AG04449 (cell line): ENCODE results near the gene KSR1.
"Not testable (repeated sequence)": the region's sequence is repeated elsewhere in the genome, so short reads cannot be mapped to it uniquely, and the experiment has no call there.

Source experiments
- CTCF ChIA-PET: fragments of 350-600 bp; formaldehyde crosslinking; extraction: SDS; loops from one replicate; lab custom pipeline; 2021; ENCODE audit warnings: antibody characterized with exemption; lab: Yijun Ruan, JAX
- POLR2A ChIA-PET: fragments of 400-600, 350-600 bp; formaldehyde crosslinking; extraction: SDS; loops from one replicate; lab custom pipeline; 2020; ENCODE audit warnings: antibody characterized with exemption, inconsistent platforms; lab: Yijun Ruan, JAX
- DNase-seq: peaks from one replicate; pipeline ENCODE4 v3.0.0-alpha.2; 2010; ENCODE audit warnings: low read depth, low spot score
- H3K4me3 ChIP-seq: 2 replicates; pipeline ENCODE4 v1.5.1; 2011; ENCODE audit warnings: low read depth, mild to moderate bottlenecking, control low read depth, low read length
- TF ChIP-seq, protein P1 (sequence below): IDR thresholded peaks from one replicate; pipeline ENCODE4 v1.5.1; 2011; ENCODE audit warnings: mild to moderate bottlenecking, moderate library complexity, low read length, control low read depth, inconsistent platforms; ENCODE audit not compliant: insufficient read depth; ENCODE audit errors: missing control alignments

KSR1 gene

DNA sequence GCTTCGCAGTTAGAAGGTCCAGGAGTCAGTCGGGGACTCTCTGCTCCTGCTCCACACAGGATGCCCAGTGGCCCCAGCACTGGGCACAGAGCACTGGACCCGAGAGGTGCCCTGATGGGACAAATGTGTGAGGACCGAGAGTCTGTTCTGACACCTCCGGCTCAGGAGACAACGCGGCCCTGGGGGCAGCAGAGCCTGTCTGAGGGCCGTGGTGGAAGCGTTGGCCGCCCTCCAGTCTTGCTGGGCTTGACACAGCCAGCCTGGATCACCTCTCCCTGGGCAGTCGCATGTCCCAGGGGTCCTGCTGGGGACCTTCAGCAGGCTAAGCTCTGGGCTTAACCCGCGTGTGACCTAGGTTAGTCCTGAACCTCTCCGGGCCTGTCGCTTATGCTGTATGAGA, 197.9 kb downstream of the KSR1 start:
- CTCF ChIA-PET: interaction anchor here (0.8 to 11.1 kb wide), 25 partner anchors 10 to 424 kb away, joined by 3 to 389 read pairs (median 5); no protein-coding TSS in a partner anchor
- DNase-seq: no peak
- TF ChIP-seq, protein P1, sequence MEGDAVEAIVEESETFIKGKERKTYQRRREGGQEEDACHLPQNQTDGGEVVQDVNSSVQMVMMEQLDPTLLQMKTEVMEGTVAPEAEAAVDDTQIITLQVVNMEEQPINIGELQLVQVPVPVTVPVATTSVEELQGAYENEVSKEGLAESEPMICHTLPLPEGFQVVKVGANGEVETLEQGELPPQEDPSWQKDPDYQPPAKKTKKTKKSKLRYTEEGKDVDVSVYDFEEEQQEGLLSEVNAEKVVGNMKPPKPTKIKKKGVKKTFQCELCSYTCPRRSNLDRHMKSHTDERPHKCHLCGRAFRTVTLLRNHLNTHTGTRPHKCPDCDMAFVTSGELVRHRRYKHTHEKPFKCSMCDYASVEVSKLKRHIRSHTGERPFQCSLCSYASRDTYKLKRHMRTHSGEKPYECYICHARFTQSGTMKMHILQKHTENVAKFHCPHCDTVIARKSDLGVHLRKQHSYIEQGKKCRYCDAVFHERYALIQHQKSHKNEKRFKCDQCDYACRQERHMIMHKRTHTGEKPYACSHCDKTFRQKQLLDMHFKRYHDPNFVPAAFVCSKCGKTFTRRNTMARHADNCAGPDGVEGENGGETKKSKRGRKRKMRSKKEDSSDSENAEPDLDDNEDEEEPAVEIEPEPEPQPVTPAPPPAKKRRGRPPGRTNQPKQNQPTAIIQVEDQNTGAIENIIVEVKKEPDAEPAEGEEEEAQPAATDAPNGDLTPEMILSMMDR: no peak
- POLR2A ChIA-PET: no interaction called here
- no peak overlapping the region for H3K4me3 ChIP-seq

DNA sequence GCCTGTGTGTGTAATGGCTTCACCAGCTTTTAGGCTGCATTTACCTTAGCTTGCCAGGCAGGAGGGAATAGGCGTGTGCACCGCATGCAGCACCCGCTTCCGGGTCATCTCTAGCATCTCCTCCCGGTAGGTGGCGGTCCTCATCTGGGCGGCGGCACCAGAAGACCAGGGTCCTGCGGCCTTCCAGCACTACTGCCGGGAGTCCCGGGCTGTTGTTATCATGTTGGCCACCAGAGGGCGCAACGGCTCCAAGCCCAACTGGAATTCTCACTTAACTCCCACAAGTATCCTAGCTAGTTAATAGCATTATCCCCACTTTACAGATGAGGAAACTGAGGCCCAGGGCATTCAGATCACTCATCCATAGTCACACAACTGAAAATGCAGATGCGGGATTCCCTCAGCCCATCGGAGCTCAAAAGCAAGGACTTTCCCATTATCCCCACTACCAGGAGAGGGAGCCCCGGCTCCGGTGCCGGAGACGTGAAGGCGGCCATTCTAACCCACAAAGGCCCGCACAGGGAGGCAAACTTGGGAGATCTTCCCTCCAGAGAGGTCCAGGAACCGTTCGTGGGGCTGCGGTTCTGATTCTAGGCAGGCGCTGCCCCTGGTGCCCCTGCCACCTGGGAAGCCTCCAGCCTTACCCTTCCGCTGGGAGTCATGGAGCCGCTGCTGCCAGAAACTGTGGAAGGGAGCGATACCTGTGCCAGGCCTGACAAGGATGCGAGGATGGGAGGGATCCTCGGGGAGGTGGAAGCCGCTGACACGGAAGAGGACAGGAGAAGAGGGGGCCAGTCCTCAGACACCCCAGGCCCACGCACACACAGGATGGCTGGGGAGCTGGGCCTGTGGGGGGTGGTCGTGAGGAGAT, 198.6 kb downstream of the KSR1 start:
- TF ChIP-seq, protein P1: peak; percentile 78
- H3K4me3 ChIP-seq: no peak overlapping the region
- POLR2A ChIA-PET: no interaction called here
- no peak for DNase-seq
- CTCF ChIA-PET: interaction anchor here (0.6 to 11.1 kb wide), 29 partner anchors 9 to 425 kb away, joined by 3 to 389 read pairs (median 4); no protein-coding TSS in a partner anchor

DNA sequence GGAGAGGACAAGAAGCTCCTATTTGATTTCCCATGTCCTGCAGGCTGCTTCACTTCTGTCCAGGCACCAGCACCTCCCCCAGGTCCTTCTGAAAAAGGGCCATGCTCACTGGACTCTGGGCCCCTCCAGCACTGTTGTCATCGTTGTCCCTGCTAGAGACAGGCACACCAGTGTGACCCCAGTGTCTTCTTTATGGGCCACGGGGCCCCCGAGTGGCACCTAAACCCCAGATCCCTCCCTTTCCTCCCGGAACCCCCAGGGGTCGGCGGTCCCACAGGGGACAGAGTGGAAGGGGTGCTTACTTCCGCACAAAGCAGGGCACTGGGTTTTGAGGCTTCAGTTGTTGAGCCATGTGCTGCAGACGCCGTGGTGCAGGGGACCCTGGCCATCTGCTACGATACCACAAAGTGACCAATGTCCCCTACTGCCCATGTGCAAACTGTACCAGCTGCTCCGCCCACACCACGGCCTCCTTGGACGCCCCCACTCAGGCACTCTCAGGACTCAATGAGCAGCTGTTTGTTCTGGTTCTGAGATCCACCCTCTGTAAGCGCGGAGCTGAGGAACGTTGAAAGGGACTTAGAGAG, 199.4 kb downstream of the KSR1 start:
- POLR2A ChIA-PET, H3K4me3 ChIP-seq, DNase-seq: not testable (repeated sequence)
- CTCF ChIA-PET: interaction anchor here (1.1 to 11.1 kb wide), 11 partner anchors 8 to 419 kb away, joined by 4 to 389 read pairs (median 13); no protein-coding TSS in a partner anchor

DNA sequence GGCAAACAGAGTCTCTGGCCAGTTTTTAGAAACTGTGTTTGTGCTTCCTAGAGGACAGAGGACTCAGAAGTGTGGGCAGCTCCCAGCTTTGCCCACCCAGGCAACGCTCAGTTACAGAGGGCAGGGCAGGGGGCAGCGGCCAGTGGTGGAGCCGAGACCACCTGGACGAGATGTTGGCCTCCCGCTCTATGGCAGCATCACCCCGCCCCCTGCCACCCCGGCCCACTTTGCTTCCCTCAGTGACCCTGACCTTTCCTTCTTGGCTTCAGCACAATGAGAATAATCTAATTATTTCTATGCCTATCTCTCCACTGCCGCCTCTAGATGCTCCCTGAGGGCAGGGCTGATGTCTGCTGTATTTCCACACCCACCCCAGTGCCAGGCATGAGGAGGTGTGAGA, 200.4 kb downstream of the KSR1 start:
- H3K4me3 ChIP-seq, POLR2A ChIA-PET, DNase-seq: not testable (repeated sequence)
- CTCF ChIA-PET: interaction anchor here (1.1 to 11.1 kb wide), 7 partner anchors 10 to 304 kb away, joined by 3 to 389 read pairs (median 5); no protein-coding TSS in a partner anchor

DNA sequence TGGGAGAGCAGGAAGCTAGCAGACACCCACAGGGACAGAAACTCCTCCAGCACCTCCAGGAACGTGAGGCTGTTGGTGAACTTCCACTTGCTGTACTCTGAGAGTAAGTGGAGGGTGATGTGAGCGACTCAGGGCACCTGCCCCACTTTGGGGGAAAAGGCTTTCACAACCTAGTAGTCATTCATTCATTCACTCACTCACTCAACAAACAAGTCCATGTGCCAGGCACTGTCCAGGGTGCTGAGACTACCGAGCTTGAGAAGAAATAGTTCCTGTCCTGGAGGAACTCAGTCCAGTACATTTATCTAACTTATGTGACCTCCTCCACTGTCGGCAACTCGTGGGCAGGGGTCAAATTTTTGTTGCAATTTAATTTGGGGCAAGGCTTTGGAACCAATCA, 201.4 kb downstream of the KSR1 start:
- TF ChIP-seq, protein P1: no peak
- ChIA-PET POLR2A (no interaction called here), CTCF (interaction anchor here (1.0 to 10.7 kb wide), 7 partner anchors 11 to 421 kb away, joined by 3 to 156 read pairs (median 3); no protein-coding TSS in a partner anchor)
- H3K4me3 ChIP-seq: no peak overlapping the region
- no peak for DNase-seq

DNA sequence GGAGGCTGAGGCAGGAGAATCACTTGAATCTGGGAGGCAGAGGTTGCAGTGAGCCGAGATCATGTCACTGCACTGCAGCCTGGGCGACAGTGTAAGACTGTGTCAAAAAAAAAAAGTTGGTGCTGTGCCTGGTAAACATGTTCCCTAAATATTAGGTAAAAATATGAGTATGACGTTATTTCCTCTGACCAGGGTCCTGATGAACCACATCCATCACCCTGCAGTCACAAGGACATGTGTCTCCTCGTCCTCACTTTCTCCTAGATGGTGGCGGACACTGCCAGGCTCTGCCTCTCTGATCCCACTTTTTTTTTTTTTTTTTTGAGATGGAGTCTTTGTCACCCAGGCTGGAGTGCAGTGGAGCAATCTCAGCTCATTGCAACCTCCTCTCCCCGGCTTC, 203.4 kb downstream of the KSR1 start:
- no peak overlapping the region for H3K4me3 ChIP-seq
- TF ChIP-seq, protein P1: no peak
- CTCF ChIA-PET: interaction anchor here (1.7 to 10.7 kb wide), 2 partner anchors 9 to 98 kb away, joined by 6 to 156 read pairs; no protein-coding TSS in a partner anchor
- DNase-seq: no peak
- POLR2A ChIA-PET: interaction anchor here (0.6 kb wide), 1 partner anchor 52 kb away, joined by 3 read pairs; no protein-coding TSS in a partner anchor

DNA sequence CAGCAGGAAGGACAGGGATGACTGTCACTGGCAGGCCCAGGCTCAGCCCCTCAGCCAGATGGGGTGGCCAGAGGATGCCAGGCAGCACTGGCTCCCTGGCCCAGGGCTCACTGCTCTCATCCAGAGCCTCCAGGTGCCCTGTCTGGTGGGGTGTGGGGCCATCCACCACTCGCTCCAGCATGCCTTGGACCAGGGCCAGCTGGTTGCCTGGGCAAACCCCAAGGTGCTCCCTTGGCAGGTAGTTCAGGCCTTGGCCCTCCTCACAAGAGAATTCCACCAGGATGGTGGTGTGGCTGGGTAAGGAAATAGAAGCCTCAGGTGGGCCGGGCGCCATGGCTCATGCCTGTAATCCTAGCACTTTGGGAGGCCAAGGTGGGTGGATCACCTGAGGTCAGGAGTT, 204.2 kb downstream of the KSR1 start:
- no peak overlapping the region for H3K4me3 ChIP-seq
- POLR2A ChIA-PET: no interaction called here
- CTCF ChIA-PET: interaction anchor here (1.7 kb wide), 1 partner anchor 10 kb away, joined by 6 read pairs; no protein-coding TSS in a partner anchor
- TF ChIP-seq, protein P1: no peak
- DNase-seq: no peak
